Superior temporal gyrus (tissue), 1 donor: ENCODE data around the gene PRCP.
"Not testable (repeated sequence)": the region's sequence is repeated elsewhere in the genome, so short reads cannot be mapped to it uniquely, and the experiment has no call there.

Source experiments
- DNase-seq: peaks from one replicate; pipeline ENCODE4 v3.0.0-alpha.2; 2016; ENCODE audit errors: extremely low spot score

PRCP gene

GRCh38 chr11:82900277-82901164 is at the start of gene PRCP:
TSS of gene PRCP (minus strand) at chr11:82900430. CDS start at chr11:82900402, 28 bp downstream.
- DNase-seq = peak; percentile 75

DNA sequence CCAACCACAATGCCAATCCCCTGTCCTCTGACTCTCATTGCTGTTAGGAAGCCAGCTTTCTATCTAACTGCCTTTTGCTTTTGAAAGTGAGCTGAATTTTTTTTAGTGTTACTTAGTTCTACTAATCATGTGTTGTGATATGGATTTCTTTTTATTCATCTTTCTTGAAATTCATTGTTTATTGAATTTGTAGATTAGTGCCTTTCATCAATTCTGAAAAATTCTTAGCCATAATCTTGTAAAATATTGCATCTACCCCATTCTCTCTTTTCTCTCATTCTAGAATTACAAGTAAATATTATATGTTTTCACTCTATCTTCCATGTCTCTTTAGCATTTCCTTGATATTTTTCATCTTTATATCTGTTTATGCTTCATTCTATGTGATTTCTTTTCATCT is 49.1 kb upstream of the PRCP start:
- DNase-seq = no peak

DNA sequence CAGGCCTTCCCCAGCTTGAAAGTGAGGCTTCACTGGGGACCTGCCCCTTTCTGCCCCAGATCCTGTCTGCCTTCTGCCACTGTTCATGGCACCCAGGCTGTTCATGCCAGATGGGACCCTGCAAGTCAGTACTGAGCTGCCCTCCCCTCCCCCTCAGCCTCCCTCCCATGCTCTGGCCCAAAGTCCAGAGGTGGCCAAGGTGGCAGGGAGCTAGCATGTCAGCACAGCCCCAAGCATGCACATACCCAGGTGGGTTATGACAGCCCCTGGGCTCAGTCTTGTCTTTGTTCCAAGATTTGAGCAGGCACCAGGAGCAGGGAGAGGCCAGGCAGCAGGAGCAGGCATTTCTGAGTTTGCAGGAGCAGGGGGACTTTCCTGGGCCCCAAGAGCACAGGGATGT is 45.5 kb upstream of the PRCP start:
- DNase-seq = no peak

DNA sequence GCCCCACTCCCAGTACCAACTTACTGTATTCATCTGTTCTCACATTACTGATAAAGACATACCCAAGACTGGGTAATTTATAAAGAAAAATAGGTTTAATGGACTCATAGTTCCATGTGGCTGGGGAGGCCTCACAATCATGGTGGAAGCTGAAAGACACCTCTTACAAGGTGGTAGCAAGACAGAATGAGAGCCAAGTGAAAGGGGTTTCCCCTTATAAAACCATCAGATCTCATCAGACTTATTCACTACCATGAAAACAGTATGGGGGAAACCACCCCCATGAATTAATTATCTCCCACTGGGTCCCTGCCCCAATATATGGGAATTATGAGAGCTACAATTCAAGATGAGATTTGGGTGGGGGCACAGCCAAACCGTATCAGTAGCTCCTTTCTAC is 44.8 kb upstream of the PRCP start:
- DNase-seq = not testable (repeated sequence)

- DNase-seq = no peak
These were observed 44.0 kb upstream of the PRCP start for GRCh38 chr11:82944198-82944597.

DNA sequence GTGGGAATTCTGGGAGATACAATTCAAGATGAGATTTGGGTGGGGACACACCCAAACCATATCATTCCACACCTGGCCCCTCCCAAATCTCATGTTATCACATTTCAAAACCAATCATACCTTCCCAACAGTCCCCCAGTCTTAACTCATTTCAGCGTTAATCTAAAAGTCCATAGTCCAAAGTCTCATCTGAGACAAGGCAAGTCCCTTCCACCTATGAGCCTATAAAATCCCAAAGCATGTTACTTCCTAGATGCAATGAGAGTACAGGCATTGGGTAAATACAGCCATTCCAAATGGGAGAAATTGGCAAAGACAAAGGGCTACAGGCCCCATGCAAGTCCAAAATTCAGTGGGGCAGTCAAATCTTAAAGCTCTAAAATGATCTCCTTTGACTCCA is 43.2 kb upstream of the PRCP start:
- DNase-seq = not testable (repeated sequence)

DNA sequence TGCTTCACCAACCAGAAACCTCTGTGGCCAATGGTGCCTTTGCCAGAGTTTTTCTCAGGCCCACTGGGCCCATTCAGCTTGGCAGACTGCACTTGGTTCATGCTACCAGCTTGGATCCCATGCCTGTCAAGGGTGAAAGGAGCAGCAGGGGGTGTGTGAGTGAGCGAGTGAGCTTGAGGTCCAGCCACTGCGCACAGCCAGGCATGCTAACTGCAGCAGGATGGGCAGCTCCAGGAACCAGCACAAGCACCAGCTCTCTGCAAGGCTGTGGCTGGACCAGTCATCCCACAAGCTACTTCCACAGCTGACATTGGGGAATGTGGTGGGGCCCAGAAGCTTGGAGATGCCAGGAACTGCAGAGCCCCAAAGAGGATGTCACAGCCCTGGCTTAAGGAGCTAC is 42.1 kb upstream of the PRCP start:
- DNase-seq = no peak

DNA sequence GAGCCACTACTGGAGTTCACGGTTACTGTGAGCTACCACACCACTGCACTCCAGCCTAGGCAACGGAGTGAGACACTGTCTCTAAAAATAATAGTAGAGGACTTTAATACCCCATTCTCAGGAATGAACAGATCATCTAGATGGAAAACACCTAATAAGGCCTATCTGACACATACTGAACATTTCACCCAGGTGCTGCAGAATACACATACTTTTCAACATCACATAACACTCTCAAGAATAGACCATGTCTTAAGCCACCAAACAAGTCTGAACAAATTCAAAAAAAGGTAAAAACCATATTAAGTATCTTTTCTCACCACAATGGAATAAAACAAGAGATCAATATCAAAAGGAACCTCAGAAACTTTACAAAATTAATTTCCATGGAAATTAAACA is 39.2 kb upstream of the PRCP start:
- DNase-seq = no peak

- DNase-seq = no peak
These were observed 37.3 kb upstream of the PRCP start for GRCh38 chr11:82937554-82937953.

GRCh38 chr11:82936261-82936660 is 36.0 kb upstream of the PRCP start:
- DNase-seq = no peak

DNA sequence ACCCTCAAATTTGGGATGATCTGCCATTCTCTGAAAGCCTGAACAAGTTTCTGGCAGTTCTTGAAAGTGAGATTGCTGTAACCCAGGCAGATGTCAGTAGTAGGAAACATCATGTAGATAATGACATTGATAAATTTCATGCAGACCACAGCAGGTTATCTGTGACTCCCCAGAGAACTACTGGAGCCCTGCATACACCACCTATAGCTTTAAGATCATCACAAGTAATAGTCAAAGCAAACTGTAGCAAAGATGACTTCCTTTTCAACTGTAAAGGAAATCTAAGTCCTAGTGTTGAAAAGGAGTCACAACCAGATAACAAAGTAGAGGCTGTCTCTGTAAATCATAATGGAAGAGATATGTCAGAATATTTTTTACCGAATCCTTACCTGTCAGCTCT is 32.3 kb upstream of the PRCP start:
- no peak for DNase-seq

- no peak for DNase-seq
These were observed 30.5 kb upstream of the PRCP start for GRCh38 chr11:82930734-82931133.

- DNase-seq = no peak
These were observed 30.0 kb upstream of the PRCP start for GRCh38 chr11:82930229-82930628.

DNA sequence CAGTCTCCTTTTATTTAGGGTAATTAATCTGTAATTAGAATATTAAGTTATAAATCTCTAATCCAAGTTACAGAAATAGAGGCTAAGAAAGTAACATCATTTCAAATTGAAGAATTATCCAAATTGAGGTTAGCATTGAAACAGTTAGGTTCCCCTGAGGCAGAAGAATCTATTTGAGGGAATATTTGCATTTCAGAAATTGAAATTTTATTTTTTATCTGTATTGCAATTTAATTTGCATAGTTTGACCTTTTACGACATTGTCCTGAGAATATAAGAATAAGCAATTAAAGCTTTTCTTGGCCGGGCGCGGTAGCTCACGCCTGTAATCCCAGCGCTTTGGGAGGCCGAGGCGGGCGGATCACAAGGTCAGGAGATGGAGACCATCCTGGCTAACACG is 28.9 kb upstream of the PRCP start:
- no peak for DNase-seq

DNA sequence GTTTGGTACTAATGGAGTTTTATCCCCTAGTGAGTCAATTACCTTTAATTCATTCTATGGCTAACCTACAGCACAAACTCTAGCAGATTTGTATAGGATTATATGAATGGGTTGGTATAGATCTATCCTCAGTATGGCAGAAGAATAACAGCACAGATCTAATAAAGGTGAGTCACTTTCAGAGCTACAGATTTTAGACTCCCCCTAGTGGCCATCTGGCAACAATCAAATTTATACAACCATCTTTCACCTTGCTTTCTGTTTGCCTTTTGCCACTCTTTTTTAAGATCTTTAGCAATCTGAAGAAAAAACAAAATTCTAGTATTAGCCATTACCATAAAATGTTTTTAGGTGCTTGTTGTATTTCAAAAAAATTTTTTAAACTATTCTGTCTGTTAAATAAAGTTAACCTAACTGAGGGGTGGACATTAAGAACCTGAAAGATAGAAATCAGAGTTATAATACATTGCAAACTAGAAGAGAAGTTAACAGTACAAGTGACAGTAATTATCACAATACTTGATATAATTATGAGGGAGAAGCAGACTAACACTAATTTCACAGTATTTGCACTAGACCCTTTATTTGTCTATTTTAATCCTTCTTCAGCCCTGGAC is 27.1 kb upstream of the PRCP start:
- DNase-seq = peak; percentile 85

DNA sequence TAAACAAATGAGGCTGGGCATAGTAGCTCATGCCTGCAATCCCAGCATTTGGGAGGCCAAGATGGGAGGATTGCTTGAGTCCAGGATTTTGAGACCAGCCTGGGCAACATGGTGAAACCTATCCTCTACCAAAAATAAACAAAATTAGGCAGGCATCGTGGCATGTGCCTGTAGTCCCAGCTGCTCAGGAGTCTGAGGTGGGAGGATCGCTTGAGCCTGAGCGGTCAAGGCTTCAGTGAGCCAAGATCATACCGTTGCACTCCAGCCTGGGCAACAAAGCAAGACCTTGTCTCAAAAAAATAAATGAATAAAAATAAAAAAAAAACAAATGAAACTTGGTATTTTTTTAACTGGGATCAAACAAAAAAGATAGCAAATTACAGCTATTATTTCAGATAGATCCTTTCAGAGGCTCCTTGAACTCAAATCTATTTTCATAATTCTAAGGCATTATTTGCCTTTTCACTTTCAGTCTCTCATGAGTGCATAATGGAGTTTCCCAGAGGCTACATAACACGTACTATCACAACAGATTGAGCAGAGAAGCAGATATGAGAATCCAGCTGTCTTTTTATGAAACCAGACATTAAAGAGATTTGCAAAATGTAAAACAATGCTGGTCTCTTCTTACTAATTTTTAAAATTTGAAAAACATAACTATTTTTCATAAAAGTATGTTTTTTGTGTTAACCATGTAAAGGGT is 24.4 kb upstream of the PRCP start:
- no peak for DNase-seq

DNA sequence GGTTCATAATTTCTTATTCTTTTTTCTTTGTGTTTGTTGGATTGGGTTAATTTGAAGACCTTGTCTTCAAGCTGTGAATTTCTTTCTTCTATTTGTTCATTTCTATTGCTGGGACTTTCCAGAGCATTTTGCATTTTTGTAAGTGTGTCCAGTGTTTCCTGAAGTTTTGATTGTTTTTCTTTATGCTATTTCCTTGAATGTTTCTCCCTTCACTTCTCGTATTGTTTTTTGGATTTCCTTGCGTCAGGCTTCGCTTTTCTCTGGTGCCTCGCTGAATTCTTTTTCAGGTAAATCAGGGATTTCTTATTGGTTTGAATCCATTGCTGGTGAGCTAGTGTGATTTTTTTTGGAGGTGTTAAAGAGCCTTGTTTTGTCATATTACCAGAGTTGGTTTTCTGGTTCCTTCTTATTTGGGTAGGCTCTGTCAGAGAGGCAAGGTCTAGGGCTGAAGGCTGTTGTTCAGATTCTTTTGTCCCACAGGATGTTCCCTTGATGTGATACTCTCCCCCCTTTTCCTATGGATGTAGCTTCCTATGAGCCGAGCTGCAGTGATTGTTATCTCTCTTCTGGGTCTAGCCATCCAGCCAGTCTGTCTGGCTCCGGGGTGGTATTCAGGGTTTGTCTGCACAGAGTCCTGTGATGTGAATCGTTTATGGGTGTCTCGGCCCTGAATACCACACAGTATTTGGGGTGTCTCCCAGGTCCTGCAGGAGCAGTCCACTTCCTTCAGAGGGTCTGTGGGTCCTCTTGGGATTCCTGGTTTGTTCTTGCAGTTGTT is 22.4 kb upstream of the PRCP start:
- DNase-seq = not testable (repeated sequence)

DNA sequence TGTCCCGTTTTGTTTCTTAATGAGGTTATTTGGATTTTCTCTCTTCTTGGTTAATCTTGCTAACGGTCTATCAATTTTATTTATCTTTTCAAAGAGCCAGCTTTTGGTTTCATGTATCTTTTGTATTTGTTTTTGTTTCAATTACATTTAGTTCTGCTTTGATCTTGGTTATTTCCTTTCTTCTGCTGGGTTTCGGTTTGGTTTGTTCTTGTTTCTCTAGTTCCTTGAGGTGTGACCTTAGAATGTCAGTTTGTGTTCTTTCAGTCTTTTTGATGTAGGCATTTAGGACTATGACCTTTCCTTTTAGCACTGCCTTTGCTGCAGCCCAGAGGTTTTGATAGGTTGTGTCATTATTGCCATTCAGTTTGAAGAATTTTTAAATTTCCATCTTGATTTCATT is 20.0 kb upstream of the PRCP start:
- DNase-seq = not testable (repeated sequence)

GRCh38 chr11:82919786-82920185 is 19.6 kb upstream of the PRCP start:
- not testable (repeated sequence) for DNase-seq

- DNase-seq = no peak
These were observed 8.9 kb upstream of the PRCP start for GRCh38 chr11:82909015-82909640.

GRCh38 chr11:82908311-82908710 is 8.1 kb upstream of the PRCP start:
- no peak for DNase-seq
